ENCODE measurements around the gene MAP1LC3A. TPM values are rescaled to one million over a fixed set of nuclear protein-coding genes. Genes with fewer than 3 reads are reported as not detected.
A peak's percentile ranks its signal among the peaks of the same experiment; 100 is the strongest.

MAP1LC3A gene
- 69.8 and 80.3 TPM in 2 replicates for total RNA-seq (2014; rRNA removed; shearing (Covaris generic))
- 82.5 and 83.1 TPM in 2 replicates for polyA plus RNA-seq (2016; fragmentation: Nextera tagmentation; extraction: Ambion mirVana)

DNA sequence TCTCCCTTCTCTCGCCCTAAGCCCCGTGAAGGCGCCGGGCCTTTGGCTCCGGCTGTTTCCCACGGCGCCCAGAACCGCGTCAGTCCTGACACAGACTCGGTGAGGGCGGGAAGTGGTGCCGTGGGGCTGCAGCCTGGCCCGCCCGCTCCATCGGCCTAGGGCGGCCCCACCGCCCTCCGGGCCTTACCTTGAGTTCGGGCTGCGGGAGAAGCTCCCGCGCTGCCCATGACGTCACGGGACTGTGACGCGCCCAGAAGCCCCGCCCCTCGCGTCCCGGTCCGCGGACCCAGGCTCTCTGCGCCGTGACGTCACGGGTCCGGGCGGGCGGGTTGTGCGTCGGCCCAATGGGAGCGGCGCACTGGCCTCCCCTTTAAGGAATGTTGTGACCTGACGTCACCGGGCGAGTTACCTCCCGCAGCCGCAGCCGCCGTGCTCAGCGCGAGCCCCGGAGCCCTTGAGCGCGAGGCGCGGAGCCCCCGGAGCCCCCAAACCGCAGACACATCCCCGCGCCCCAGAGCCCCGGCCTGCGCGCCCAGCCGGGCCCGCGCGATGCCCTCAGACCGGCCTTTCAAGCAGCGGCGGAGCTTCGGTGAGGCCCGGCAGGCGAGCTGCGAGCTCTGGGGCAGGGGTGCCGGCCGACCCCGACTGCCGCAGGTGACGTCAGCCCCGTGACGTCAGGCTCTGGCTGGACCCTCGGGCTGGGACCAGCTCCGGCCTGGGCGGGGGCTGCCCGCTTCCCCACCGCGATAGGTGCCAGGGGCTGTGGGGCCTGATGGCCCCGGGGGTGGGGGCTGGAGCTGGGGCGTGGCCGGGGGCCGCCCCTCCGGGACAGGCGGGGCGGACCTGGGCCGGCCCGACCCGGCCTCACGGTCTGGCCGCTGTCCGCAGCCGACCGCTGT, at the start of gene MAP1LC3A:
Gene MAP1LC3A, plus strand, starts transcription at position 399 of the 899 bp plus-strand sequence. Its CDS starts 151 bp downstream, at position 550.
- peak; percentile 99 for DNase-seq
- Histone ChIP-seq H3K79me2 (ENCODE audit: insufficient read depth) (no peaks in the 10 kb centered on the region), H3K4me1 (ENCODE audit: insufficient read depth) (no peaks in the 10 kb centered on the region; the same call in 1 of the 2 replicates), H3K4me3 (peak within 1 kb of the TSS; percentile 79), H3K9me3 (ENCODE audit: low read depth) (no peaks in the 10 kb centered on the region), H2AFZ (peak within 1 kb of the TSS; percentile 91), H4K20me1 (ENCODE audit: insufficient read depth) (no peaks in the 10 kb centered on the region), H3K27me3 (replicated peaks; ENCODE audit: insufficient read depth) (no peaks in the 10 kb centered on the region), H3K27ac (peak within 1 kb of the TSS; percentile 41), H3F3A (ENCODE audit: insufficient read depth) (peaks cover 5% of the 10 kb centered on the region; the same call in 1 of the 2 replicates), H3K36me3 (ENCODE audit: low read depth) (no peaks in the 10 kb centered on the region), H3K4me2 (ENCODE audit: unreplicated experiment) (peak within 1 kb of the TSS; percentile 80), H3K9ac (peak within 1 kb of the TSS; percentile 88), H3K9me2 (ENCODE audit: insufficient read depth) (no peaks in the 10 kb centered on the region)
- no peak for TF ChIP-seq EZH2phosphoT487 (IDR thresholded peaks at IDR 0.05; ENCODE audit: insufficient read depth, low read depth)
- no peak for TF ChIP-seq EZH2 (IDR thresholded peaks at IDR 0.05; ENCODE audit: insufficient read depth, poor library complexity, severe bottlenecking)
- 1 to 2% methylated on average over 45 to 71 of the region's 103 CpGs for WGBS, 2 experiments (ENCODE audit: low coverage in 1 of 2, low lambda C conversion rate in 2 of 2, missing lambda C conversion rate in 2 of 2)
- in situ Hi-C loops (cut with MboI) = no loop called here

DNA sequence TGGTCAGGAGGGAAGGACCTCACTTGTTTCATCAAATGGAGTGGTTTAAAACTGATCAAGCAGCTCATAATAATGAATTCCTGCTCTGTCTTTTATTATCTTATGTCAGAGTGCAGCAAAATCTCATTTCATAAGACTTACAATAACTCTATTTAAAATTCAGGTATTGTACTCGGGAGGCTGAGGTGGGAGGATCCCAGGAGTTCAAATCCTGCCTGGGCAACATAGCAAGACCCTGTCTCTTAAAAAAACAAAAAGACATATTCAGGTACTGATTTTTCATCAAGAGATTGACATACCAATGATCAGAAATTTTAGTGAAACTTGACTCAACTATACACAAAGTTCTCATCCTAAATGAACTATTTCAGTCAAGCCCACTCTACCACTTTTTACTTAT, 47.9 kb upstream of the MAP1LC3A start:
- no peak for TF ChIP-seq EZH2phosphoT487 (IDR thresholded peaks at IDR 0.05; ENCODE audit: insufficient read depth, low read depth)
- Histone ChIP-seq H3K36me3 (ENCODE audit: low read depth) (peaks cover 42% of the 10 kb centered on the region), H3K4me1 (ENCODE audit: insufficient read depth) (peaks cover 6% of the 10 kb centered on the region; the same call in 1 of the 2 replicates), H3K9me2 (ENCODE audit: insufficient read depth) (no peaks in the 10 kb centered on the region), H3K4me2 (ENCODE audit: unreplicated experiment) (no peak overlapping the region), H3K9me3 (ENCODE audit: low read depth) (no peaks in the 10 kb centered on the region), H3K4me3 (no peak overlapping the region), H3K9ac (no peak overlapping the region), H3K27me3 (replicated peaks; ENCODE audit: insufficient read depth) (no peaks in the 10 kb centered on the region), H3K79me2 (ENCODE audit: insufficient read depth) (peaks cover 52% of the 10 kb centered on the region), H4K20me1 (ENCODE audit: insufficient read depth) (no peaks in the 10 kb centered on the region), H3F3A (ENCODE audit: insufficient read depth) (peaks cover 38% of the 10 kb centered on the region), H2AFZ (no peak overlapping the region), H3K27ac (no peak overlapping the region)
- DNase-seq = no peak
- in situ Hi-C loops (cut with MboI) = no loop called here
- 97 to 100% methylated on average over 1 of the region's 1 CpG for WGBS, 2 experiments (ENCODE audit: low coverage in 1 of 2, low lambda C conversion rate in 2 of 2, missing lambda C conversion rate in 2 of 2)

DNA sequence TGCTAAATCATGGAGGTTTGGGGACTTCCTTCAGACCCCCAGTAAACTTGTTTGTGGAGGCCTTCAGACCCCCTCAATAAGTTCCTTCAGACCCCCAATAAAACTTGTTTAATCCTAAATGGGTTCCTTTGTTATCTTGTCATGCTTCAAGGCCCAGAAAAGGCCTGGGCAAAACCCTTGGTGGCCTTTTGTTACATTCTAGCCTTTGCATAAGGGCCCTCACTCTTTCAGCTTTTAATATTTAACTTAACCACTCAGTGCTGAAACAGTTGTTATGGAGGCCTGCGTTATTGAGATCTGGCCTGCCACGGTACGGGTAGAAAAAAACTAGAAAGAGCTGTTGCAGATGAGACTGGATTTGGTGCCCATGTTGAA, 46.6 kb upstream of the MAP1LC3A start:
- Histone ChIP-seq H3K36me3 (ENCODE audit: low read depth) (peaks cover 38% of the 10 kb centered on the region), H3K27me3 (replicated peaks; ENCODE audit: insufficient read depth) (no peaks in the 10 kb centered on the region), H3K4me3 (no peak overlapping the region), H2AFZ (no peak overlapping the region), H3K79me2 (ENCODE audit: insufficient read depth) (peaks cover 44% of the 10 kb centered on the region), H3K9me3 (ENCODE audit: low read depth) (no peaks in the 10 kb centered on the region), H4K20me1 (ENCODE audit: insufficient read depth) (no peaks in the 10 kb centered on the region), H3F3A (ENCODE audit: insufficient read depth) (peaks cover 42% of the 10 kb centered on the region), H3K4me1 (ENCODE audit: insufficient read depth) (peaks cover 6% of the 10 kb centered on the region; the same call in 1 of the 2 replicates), H3K27ac (no peak overlapping the region), H3K9me2 (ENCODE audit: insufficient read depth) (no peaks in the 10 kb centered on the region), H3K4me2 (ENCODE audit: unreplicated experiment) (no peak overlapping the region), H3K9ac (no peak overlapping the region)
- TF ChIP-seq EZH2phosphoT487 (IDR thresholded peaks at IDR 0.05; ENCODE audit: insufficient read depth, low read depth) (no peak), EZH2 (IDR thresholded peaks at IDR 0.05; ENCODE audit: insufficient read depth, poor library complexity, severe bottlenecking) (no peak)
- WGBS, 2 experiments (ENCODE audit: low coverage in 1 of 2, low lambda C conversion rate in 2 of 2, missing lambda C conversion rate in 2 of 2) = 95 to 98% methylated on average over 3 of the region's 3 CpGs
- in situ Hi-C loops (cut with MboI) = no loop called here
- DNase-seq = no peak

DNA sequence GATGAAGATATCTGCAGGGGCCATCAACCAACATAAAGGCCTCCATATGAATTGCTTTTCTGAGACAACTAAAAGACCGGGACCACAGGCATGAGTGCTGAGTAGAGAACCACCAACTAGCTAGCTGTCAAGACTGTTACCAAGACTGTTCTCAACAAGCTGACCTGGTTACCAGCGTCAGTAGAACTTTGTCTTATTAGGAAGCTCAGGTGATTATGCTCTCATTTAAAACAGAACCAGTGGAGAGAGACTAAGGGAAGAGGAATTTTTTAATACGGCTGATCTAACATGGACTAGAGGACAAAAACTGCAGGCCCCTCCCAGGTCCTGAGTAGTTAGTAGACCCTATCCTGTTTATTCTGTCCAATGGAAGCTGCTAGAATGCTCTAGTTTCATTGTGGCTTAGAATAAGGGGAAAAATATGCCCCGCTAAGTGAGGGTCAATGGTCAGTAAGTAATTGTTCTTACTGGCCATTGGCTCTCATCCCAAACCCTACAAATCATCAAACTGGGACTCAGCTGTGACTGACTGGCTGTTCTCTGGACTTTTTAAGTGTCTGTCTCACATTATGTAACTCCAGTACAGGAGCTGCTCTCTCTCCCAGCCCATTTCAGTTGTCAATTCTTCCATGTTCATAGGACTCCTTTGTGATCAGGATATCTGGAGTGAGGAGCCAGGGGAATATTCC, 46.1 kb upstream of the MAP1LC3A start:
- no peak for DNase-seq
- H3K9ac ChIP-seq = no peak overlapping the region
- no peak overlapping the region for H3K4me3 ChIP-seq
- H3K79me2 ChIP-seq (ENCODE audit: insufficient read depth) = peaks cover 44% of the 10 kb centered on the region
- no peak overlapping the region for H2AFZ ChIP-seq
- peaks cover 46% of the 10 kb centered on the region for H3F3A ChIP-seq (ENCODE audit: insufficient read depth)
- 83% methylated on average over 4 of the region's 4 CpGs for WGBS, 2 experiments (ENCODE audit: low coverage in 1 of 2, low lambda C conversion rate in 2 of 2, missing lambda C conversion rate in 2 of 2)
- peaks cover 6% of the 10 kb centered on the region; the same call in 1 of the 2 replicates for H3K4me1 ChIP-seq (ENCODE audit: insufficient read depth)
- H4K20me1 ChIP-seq (ENCODE audit: insufficient read depth) = no peaks in the 10 kb centered on the region
- TF ChIP-seq EZH2phosphoT487 (IDR thresholded peaks at IDR 0.05; ENCODE audit: insufficient read depth, low read depth) (no peak), EZH2 (IDR thresholded peaks at IDR 0.05; ENCODE audit: insufficient read depth, poor library complexity, severe bottlenecking) (no peak)
- H3K27ac ChIP-seq = peak overlapping the region; percentile 22
- H3K9me3 ChIP-seq (ENCODE audit: low read depth) = no peaks in the 10 kb centered on the region
- in situ Hi-C loops (cut with MboI) = no loop called here
- no peaks in the 10 kb centered on the region for H3K9me2 ChIP-seq (ENCODE audit: insufficient read depth)
- H3K27me3 ChIP-seq (replicated peaks; ENCODE audit: insufficient read depth) = no peaks in the 10 kb centered on the region
- peaks cover 34% of the 10 kb centered on the region for H3K36me3 ChIP-seq (ENCODE audit: low read depth)
- H3K4me2 ChIP-seq (ENCODE audit: unreplicated experiment) = no peak overlapping the region

Data from GM23248 (cell line).